Calu3 (cell line): ENCODE results near the gene MPHOSPH9. TPM values are rescaled to one million over a fixed set of nuclear protein-coding genes. Genes with fewer than 3 reads are reported as not detected.

Source experiments
- BruUV-seq: library from RNA; stranded (reverse); fragments of 400-500 nt; replicated peaks from 2 replicates; lab custom pipeline; 2021; lab: Mats Ljungman, UMichigan
- CTCF ChIA-PET: fragments of 300-600 bp; sonication (Branson Sonifier 250); formaldehyde crosslinking; loops from one replicate; lab custom pipeline; 2022; ENCODE audit warnings: antibody characterized with exemption; lab: Charles Lee
- DNase-seq: peaks from one replicate; pipeline ENCODE4 v3.0.0; 2022
- H3K27ac Mint-ChIP-seq: one replicate; pipeline ENCODE4 v1.8.0; 2022; ENCODE audit warnings: mixed read lengths; ENCODE audit not compliant: unreplicated experiment
- H3K27me3 Mint-ChIP-seq: one replicate; pipeline ENCODE4 v1.8.0; 2022; ENCODE audit warnings: mixed read lengths; ENCODE audit not compliant: unreplicated experiment
- H3K36me3 Mint-ChIP-seq: one replicate; pipeline ENCODE4 v1.8.0; 2022; ENCODE audit warnings: mild to moderate bottlenecking, moderate library complexity, mixed read lengths; ENCODE audit not compliant: insufficient read depth, unreplicated experiment
- H3K4me1 Mint-ChIP-seq: one replicate; pipeline ENCODE4 v1.8.0; 2022; ENCODE audit warnings: mild to moderate bottlenecking, low read depth, mixed read lengths; ENCODE audit not compliant: unreplicated experiment
- H3K4me3 Mint-ChIP-seq: one replicate; pipeline ENCODE4 v1.8.0; 2022; ENCODE audit warnings: mild to moderate bottlenecking, low read depth, moderate library complexity, mixed read lengths; ENCODE audit not compliant: unreplicated experiment
- H3K9me3 Mint-ChIP-seq: one replicate; pipeline ENCODE4 v1.8.0; 2022; ENCODE audit warnings: low read depth, mixed read lengths; ENCODE audit not compliant: unreplicated experiment
- CTCF ChIP-seq: fragments of 200-600 bp; IDR thresholded peaks from one replicate; pipeline ENCODE4 v1.8.0; 2022; ENCODE audit warnings: antibody characterized with exemption; ENCODE audit not compliant: unreplicated experiment
- intact Hi-C: fragments of 100-400 bp; cut with micrococcal nuclease; formaldehyde crosslinking; loops from one replicate; pipeline ENCODE4 v1.10.0; 2022; ENCODE audit not compliant: unreplicated experiment
- total RNA-seq: library from RNA; stranded (reverse); gene quantifications from 2 replicates; pipeline ENCODE4 v1.2.3, GENCODE V29; 2022

MPHOSPH9 gene
- total RNA-seq, 1 experiment from 2014 or later, result 69.5 TPM

DNA sequence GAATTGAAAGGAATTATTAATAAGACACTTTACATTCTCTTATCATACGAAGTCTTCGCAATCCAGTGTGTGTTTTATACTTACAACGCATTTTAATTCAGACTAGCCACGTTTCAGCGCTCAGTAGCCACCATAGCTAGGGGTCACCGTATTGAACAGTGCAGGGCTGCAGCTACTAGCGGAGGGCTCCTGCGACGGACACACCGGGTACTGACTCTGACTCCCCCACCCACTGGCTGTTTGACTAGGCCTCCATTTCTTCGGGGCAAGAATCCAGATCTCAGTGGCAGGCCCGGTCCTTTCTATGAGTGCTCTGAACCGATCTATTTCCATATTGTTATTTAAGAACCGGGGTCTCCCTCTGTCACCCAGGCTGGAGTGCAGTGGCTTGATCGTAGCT is 40.2 kb upstream of the MPHOSPH9 start:
- Mint-ChIP-seq H3K9me3 (no peaks in the 10 kb centered on the region), H3K4me3 (peak overlapping the region; percentile 41)
- no TSS peak for BruUV-seq

GRCh38 chr12:123271001-123271668 is 38.2 kb upstream of the MPHOSPH9 start:
- no peaks in the 10 kb centered on the region for H3K27me3 Mint-ChIP-seq
- H3K4me3 Mint-ChIP-seq, result peak overlapping the region; percentile 78
- H3K4me1 Mint-ChIP-seq, result no peaks in the 10 kb centered on the region
- no peaks in the 10 kb centered on the region for H3K9me3 Mint-ChIP-seq
- CTCF ChIA-PET, result interaction anchor here (0.6 to 0.9 kb wide), 2 partner anchors 94 to 701 kb away, joined by 3 to 6 read pairs; partner anchors contain the start of gene CCDC92
- peak; percentile 88 for DNase-seq
- no peak overlapping the region for H3K27ac Mint-ChIP-seq
- intact Hi-C loops, result no loop called here
- peak; percentile 49 for TF ChIP-seq CTCF
- no TSS peak for BruUV-seq
- peaks cover 27% of the 10 kb centered on the region for H3K36me3 Mint-ChIP-seq

More for the DNA sequence above, 40.2 kb upstream of the MPHOSPH9 start:
- Mint-ChIP-seq H3K36me3 (peaks cover 27% of the 10 kb centered on the region), H3K27me3 (no peaks in the 10 kb centered on the region), H3K27ac (no peak overlapping the region), H3K4me1 (no peaks in the 10 kb centered on the region)
- TF ChIP-seq CTCF, result no peak
- intact Hi-C loops, result no loop called here
- CTCF ChIA-PET, result no interaction called here
- DNase-seq, result no peak

DNA sequence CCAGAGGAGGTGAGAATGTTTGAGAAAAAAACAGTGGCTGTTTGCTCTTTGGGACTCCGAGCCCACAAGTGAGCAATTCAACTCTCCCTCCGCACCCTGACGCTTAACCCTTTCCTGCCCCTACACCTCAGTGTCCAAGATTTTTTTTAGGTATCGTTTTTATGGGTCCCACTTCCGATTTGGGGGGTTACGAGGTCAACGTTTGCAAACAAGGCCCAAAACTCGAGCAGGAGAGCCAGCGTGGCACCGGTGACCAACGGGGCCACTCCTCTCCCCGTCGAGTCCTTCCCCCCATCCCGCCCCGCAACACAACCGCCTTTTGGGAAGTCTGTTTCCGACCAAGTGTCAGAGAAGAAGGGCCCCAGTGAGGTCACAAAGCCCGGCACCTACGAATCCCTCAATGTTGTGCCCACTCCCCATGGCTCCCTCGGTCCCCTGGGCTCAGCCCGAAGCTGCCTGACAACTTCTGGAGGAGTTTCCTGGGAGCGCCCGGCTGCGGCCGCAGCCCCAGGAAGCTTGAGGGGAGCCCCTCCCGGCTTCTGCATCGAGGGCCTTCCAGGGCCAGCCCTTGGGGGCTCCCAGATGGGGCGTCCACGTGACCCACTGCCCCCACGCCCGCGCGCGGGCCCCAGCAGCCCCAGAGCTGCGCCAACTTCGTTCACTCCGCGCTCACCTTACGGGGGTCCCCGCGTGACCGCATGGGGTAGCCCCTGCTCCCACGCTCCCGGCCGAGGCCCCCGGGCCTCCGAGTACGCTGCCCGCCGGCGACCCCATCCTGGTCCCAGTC is 37.5 kb upstream of the MPHOSPH9 start:
- intact Hi-C loops, result no loop called here
- H3K36me3 Mint-ChIP-seq, result peaks cover 27% of the 10 kb centered on the region
- no peaks in the 10 kb centered on the region for H3K9me3 Mint-ChIP-seq
- H3K4me3 Mint-ChIP-seq, result peak overlapping the region; percentile 78
- H3K27ac Mint-ChIP-seq, result peak overlapping the region; percentile 52
- DNase-seq, result peak; percentile 30
- CTCF ChIA-PET, result interaction anchor here (0.6 to 1.5 kb wide), 3 partner anchors 32 to 702 kb away, joined by 3 to 6 read pairs (median 4); partner anchors contain the start of gene CCDC92
- H3K27me3 Mint-ChIP-seq, result no peaks in the 10 kb centered on the region
- no peak for TF ChIP-seq CTCF
- H3K4me1 Mint-ChIP-seq, result no peaks in the 10 kb centered on the region
- BruUV-seq, result TSS peak; percentile 55

- DNase-seq, result no peak
- CTCF ChIA-PET, result interaction anchor here (1.5 kb wide), 1 partner anchor 32 kb away, joined by 4 read pairs; no protein-coding TSS in a partner anchor
Observed at GRCh38 chr12:123269896-123270213, 36.9 kb upstream of the MPHOSPH9 start.

More at GRCh38 chr12:123269896-123270213, 36.9 kb upstream of the MPHOSPH9 start:
- no peak for TF ChIP-seq CTCF
- intact Hi-C loops, result no loop called here
- no peaks in the 10 kb centered on the region for H3K4me1 Mint-ChIP-seq
- H3K27ac Mint-ChIP-seq, result peak overlapping the region; percentile 52
- H3K9me3 Mint-ChIP-seq, result no peaks in the 10 kb centered on the region
- no peaks in the 10 kb centered on the region for H3K27me3 Mint-ChIP-seq
- H3K36me3 Mint-ChIP-seq, result peaks cover 29% of the 10 kb centered on the region
- no TSS peak for BruUV-seq
- peak overlapping the region; percentile 78 for H3K4me3 Mint-ChIP-seq
